K562 (cell line): ENCODE measurements around the gene EXOC4. TPM values are rescaled to one million over a fixed set of nuclear protein-coding genes. Genes with fewer than 3 reads are reported as not detected.

Experiments used
- CHD7 ChIP-seq: fragments of 200-600 bp; sonication (generic); IDR thresholded peaks from one replicate; pipeline ENCODE4 v1.6.1; 2012; ENCODE audit warnings: mild to moderate bottlenecking, low read depth, low read length, inconsistent platforms
- ETV5 ChIP-seq: sonication (generic); formaldehyde crosslinking; IDR thresholded peaks from 2 replicates; pipeline ENCODE4 v1.4.0; 2020; ENCODE audit warnings: low read depth, mild to moderate bottlenecking, missing genetic modification reagents
- HNRNPL ChIP-seq: fragments of 200-400 bp; formaldehyde crosslinking; IDR thresholded peaks from 2 replicates; pipeline ENCODE4 v1.6.1; 2017; ENCODE audit warnings: low read depth, mild to moderate bottlenecking, low read length
- RAD21 ChIP-seq, 2 experiments: fragments of 250-450 bp in 1 of 2; fragments of 450-650 bp in 1 of 2; sonication (Bioruptor Pico) in 1 of 2; formaldehyde crosslinking in 1 of 2; IDR thresholded peaks in 1 of 2; conservative IDR thresholded peaks in 1 of 2; 2 replicates each; pipeline versions ENCODE4 v1.4.0 to v1.8.0; 2020 to 2022; ENCODE audit warnings: mild to moderate bottlenecking in 2 of 2, moderate library complexity in 1 of 2
- SMC3 ChIP-seq: conservative IDR thresholded peaks from 2 replicates; pipeline ENCODE4 v1.6.1; 2011; ENCODE audit warnings: low read depth, low read length, improper control_type of control experiment; ENCODE audit not compliant: insufficient read depth
- TAF15 ChIP-seq: fragments of 200-400 bp; formaldehyde crosslinking; IDR thresholded peaks from 2 replicates; pipeline ENCODE4 v1.6.1; 2017; ENCODE audit warnings: mild to moderate bottlenecking, low read depth, low read length, moderate library complexity
- ZNF384 ChIP-seq: IDR thresholded peaks from 2 replicates; pipeline ENCODE4 v1.6.1; 2012; ENCODE audit warnings: low read depth, low read length, improper control_type of control experiment
- ZNF778 ChIP-seq: fragments of 450-650 bp; formaldehyde crosslinking; IDR thresholded peaks from 2 replicates; pipeline ENCODE4 v1.4.0; 2020; ENCODE audit warnings: mild to moderate bottlenecking, moderate library complexity
- polyA plus RNA-seq, 8 experiments: library from polyadenylated mRNA; depleted of rRNA in 4 of 8; stranded (reverse) in 5 of 8; unstranded in 3 of 8; fragments of >200 nt; fragmentation: Nextera tagmentation in 2 of 8; fragmentation: Illumina TruSeq in 1 of 8; extraction: Ambion mirVana in 2 of 8; extraction: Trizol in 1 of 8; gene quantifications; 2 replicates each; pipeline versions ENCODE4 v1.2.1 to v1.2.3, GENCODE V29; 2011 to 2014; ENCODE audit warnings: inconsistent platforms in 1 of 8, missing spikeins in 1 of 8
- total RNA-seq, 7 experiments: library from RNA; depleted of rRNA in 6 of 7; stranded (reverse); fragments of >200 nt in 6 of 7; fragmentation: Illumina TruSeq in 2 of 7; extraction: Trizol in 2 of 7; gene quantifications; 2 replicates each; pipeline versions ENCODE4 v1.2.1 to v1.2.3, GENCODE V29; 2011 to 2021; ENCODE audit warnings: low replicate concordance in 1 of 7
- TF ChIP-seq, protein P1 (sequence below): fragments of 450-650 bp; formaldehyde crosslinking; IDR thresholded peaks from 2 replicates; pipeline ENCODE4 v1.4.0; 2020; ENCODE audit warnings: mild to moderate bottlenecking, mixed read lengths
- TF ChIP-seq, protein P2 (sequence below): fragments of 450-650 bp; IDR thresholded peaks from 2 replicates; pipeline ENCODE4 v1.6.1; 2018; ENCODE audit not compliant: partially characterized antibody

EXOC4 gene
- total and polyA plus RNA-seq, 9 of the 15 experiments (the other 6 are each of a cell fraction or from before 2014, with no cell fraction given), result 18.5 to 73.1 (median 46.6) TPM

GRCh38 chr7:133434246-133434865 is 181.5 kb downstream of the EXOC4 start (continued):
- TF ChIP-seq ETV5 (CRISPR knock-in tag) (no peak), ZNF384 (no peak), TAF15 (no peak), ZNF778 (CRISPR knock-in tag) (no peak), HNRNPL (no peak), SMC3 (peak; percentile 37; the same call in 1 of the 2 replicates), RAD21 (CRISPR knock-in tag; conservative IDR thresholded peaks at IDR 0.05 in 1 of 2, IDR thresholded peaks at IDR 0.05 in 1 of 2) (peak; percentile 83 to 88), CHD7 (no peak)
- TF ChIP-seq, protein P1, sequence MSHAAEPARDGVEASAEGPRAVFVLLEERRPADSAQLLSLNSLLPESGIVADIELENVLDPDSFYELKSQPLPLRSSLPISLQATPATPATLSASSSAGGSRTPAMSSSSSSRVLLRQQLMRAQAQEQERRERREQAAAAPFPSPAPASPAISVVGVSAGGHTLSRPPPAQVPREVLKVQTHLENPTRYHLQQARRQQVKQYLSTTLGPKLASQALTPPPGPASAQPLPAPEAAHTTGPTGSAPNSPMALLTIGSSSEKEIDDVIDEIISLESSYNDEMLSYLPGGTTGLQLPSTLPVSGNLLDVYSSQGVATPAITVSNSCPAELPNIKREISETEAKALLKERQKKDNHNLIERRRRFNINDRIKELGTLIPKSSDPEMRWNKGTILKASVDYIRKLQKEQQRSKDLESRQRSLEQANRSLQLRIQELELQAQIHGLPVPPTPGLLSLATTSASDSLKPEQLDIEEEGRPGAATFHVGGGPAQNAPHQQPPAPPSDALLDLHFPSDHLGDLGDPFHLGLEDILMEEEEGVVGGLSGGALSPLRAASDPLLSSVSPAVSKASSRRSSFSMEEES (CRISPR knock-in tag), result no peak
- TF ChIP-seq, protein P2, sequence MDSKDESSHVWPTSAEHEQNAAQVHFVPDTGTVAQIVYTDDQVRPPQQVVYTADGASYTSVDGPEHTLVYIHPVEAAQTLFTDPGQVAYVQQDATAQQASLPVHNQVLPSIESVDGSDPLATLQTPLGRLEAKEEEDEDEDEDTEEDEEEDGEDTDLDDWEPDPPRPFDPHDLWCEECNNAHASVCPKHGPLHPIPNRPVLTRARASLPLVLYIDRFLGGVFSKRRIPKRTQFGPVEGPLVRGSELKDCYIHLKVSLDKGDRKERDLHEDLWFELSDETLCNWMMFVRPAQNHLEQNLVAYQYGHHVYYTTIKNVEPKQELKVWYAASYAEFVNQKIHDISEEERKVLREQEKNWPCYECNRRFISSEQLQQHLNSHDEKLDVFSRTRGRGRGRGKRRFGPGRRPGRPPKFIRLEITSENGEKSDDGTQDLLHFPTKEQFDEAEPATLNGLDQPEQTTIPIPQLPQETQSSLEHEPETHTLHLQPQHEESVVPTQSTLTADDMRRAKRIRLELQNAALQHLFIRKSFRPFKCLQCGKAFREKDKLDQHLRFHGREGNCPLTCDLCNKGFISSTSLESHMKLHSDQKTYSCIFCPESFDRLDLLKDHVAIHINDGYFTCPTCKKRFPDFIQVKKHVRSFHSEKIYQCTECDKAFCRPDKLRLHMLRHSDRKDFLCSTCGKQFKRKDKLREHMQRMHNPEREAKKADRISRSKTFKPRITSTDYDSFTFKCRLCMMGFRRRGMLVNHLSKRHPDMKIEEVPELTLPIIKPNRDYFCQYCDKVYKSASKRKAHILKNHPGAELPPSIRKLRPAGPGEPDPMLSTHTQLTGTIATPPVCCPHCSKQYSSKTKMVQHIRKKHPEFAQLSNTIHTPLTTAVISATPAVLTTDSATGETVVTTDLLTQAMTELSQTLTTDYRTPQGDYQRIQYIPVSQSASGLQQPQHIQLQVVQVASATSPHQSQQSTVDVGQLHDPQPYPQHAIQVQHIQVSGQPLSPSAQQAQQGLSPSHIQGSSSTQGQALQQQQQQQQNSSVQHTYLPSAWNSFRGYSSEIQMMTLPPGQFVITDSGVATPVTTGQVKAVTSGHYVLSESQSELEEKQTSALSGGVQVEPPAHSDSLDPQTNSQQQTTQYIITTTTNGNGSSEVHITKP, result peak; percentile 31
